Neural crest cell (in vitro differentiated cells): ENCODE measurements around the gene ME1. TPM values are rescaled to one million over a fixed set of nuclear protein-coding genes. Genes with fewer than 3 reads are reported as not detected.

ENCODE experiments used
- DNase-seq: peaks from one replicate; pipeline ENCODE4 v3.0.0; 2021; ENCODE audit warnings: low read depth, mixed read lengths, low spot score
- H3K27ac Mint-ChIP-seq: one replicate; pipeline ENCODE4 v1.8.0; 2021; ENCODE audit warnings: mild to moderate bottlenecking, mixed read lengths; ENCODE audit not compliant: unreplicated experiment
- H3K27me3 Mint-ChIP-seq: 2 replicates; pipeline ENCODE4 v1.8.0; 2021; ENCODE audit warnings: low read depth, mild to moderate bottlenecking, mixed read lengths
- H3K36me3 Mint-ChIP-seq: 2 replicates; pipeline ENCODE4 v1.8.0; 2021; ENCODE audit warnings: low read depth, mild to moderate bottlenecking, mixed read lengths
- H3K4me1 Mint-ChIP-seq: 2 replicates; pipeline ENCODE4 v1.8.0; 2021; ENCODE audit warnings: mixed read lengths
- H3K4me3 Mint-ChIP-seq: one replicate; pipeline ENCODE4 v1.8.0; 2021; ENCODE audit warnings: mild to moderate bottlenecking, mixed read lengths
- H3K9me3 Mint-ChIP-seq: 2 replicates; pipeline ENCODE4 v1.8.0; 2021; ENCODE audit warnings: mixed read lengths
- total RNA-seq: library from RNA; stranded (reverse); gene quantifications from 2 replicates; pipeline ENCODE4 v1.2.1, GENCODE V29; 2021
- TF ChIP-seq, protein P1 (sequence below): fragments of 200-600 bp; sonication (generic); conservative IDR thresholded peaks from 2 replicates; pipeline ENCODE4 v1.5.0; 2021; ENCODE audit warnings: antibody characterized with exemption, mild to moderate bottlenecking

Gene ME1
- total RNA-seq, 1 donor from 2014 or later: 4.4 TPM

DNA sequence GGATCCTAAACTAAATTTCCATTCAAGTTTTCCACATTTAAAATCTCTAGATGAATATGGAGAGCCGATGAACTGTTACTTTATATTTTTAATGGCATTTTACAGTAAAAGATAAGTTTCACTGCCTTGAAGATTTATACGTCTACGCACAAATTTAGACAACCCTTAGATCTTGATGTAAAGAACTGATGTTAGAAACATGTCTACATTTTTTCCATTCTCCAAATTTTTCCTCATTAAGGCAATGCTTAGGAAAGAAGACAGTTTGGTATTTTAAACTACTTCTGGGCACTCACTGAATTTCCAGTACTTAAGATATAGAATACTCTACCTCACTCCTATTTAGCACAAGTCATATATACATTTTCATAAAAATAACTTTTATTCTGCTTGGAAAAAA lies 45.4 kb downstream of the ME1 start:
- Mint-ChIP-seq H3K9me3 (no peaks in the 10 kb centered on the region), H3K36me3 (no peaks in the 10 kb centered on the region), H3K4me3 (no peak overlapping the region), H3K4me1 (no peaks in the 10 kb centered on the region), H3K27ac (no peak overlapping the region), H3K27me3 (no peaks in the 10 kb centered on the region)
- no peak for DNase-seq
- TF ChIP-seq, protein P1, sequence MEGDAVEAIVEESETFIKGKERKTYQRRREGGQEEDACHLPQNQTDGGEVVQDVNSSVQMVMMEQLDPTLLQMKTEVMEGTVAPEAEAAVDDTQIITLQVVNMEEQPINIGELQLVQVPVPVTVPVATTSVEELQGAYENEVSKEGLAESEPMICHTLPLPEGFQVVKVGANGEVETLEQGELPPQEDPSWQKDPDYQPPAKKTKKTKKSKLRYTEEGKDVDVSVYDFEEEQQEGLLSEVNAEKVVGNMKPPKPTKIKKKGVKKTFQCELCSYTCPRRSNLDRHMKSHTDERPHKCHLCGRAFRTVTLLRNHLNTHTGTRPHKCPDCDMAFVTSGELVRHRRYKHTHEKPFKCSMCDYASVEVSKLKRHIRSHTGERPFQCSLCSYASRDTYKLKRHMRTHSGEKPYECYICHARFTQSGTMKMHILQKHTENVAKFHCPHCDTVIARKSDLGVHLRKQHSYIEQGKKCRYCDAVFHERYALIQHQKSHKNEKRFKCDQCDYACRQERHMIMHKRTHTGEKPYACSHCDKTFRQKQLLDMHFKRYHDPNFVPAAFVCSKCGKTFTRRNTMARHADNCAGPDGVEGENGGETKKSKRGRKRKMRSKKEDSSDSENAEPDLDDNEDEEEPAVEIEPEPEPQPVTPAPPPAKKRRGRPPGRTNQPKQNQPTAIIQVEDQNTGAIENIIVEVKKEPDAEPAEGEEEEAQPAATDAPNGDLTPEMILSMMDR: no peak

DNA sequence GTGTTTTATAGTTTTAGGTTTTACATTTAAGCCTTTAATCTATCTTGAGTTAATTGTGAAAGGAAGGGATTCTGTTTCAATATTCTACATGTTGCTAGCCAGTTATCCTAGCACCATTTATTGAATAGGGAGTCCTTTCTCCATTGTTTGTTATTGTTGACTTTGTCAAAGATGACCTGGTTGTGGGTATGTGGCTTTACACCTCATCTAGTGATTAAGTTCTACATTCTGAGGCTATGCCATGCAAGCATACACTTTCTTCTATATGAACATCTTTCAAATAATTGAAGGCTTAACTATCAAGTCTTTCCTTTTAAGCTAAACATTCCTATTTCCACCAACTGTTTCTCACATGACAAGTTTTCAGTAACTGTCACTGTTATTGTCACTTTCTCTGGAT lies 46.1 kb downstream of the ME1 start:
- Mint-ChIP-seq H3K36me3 (no peaks in the 10 kb centered on the region), H3K4me1 (no peaks in the 10 kb centered on the region), H3K9me3 (no peaks in the 10 kb centered on the region), H3K27ac (no peak overlapping the region), H3K4me3 (no peak overlapping the region), H3K27me3 (no peaks in the 10 kb centered on the region)
- DNase-seq: no peak
- TF ChIP-seq, protein P1: no peak

DNA sequence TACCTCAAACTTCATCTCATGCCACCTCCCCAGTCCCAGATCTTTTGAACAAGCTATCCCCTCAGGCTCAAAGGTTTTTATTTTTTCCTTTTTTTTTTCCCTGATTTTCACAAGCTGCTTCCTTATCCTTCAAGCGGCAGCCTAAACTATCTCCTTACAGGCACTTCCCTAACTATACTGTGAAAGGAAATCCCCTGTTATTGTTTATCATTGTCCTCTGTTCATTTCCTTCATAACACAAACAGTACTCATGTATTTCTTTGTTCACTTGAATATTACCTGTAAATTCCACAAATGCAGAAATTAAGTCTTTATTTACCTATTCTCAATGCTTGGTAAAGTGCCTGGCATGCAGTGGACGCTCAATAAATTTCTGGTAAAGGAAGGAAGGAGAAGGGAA lies 48.9 kb downstream of the ME1 start:
- H3K27me3 Mint-ChIP-seq: no peaks in the 10 kb centered on the region
- H3K9me3 Mint-ChIP-seq: no peaks in the 10 kb centered on the region
- no peaks in the 10 kb centered on the region for H3K36me3 Mint-ChIP-seq
- TF ChIP-seq, protein P1: no peak
- H3K4me3 Mint-ChIP-seq: no peak overlapping the region
- no peaks in the 10 kb centered on the region for H3K4me1 Mint-ChIP-seq
- H3K27ac Mint-ChIP-seq: no peak overlapping the region
- no peak for DNase-seq

DNA sequence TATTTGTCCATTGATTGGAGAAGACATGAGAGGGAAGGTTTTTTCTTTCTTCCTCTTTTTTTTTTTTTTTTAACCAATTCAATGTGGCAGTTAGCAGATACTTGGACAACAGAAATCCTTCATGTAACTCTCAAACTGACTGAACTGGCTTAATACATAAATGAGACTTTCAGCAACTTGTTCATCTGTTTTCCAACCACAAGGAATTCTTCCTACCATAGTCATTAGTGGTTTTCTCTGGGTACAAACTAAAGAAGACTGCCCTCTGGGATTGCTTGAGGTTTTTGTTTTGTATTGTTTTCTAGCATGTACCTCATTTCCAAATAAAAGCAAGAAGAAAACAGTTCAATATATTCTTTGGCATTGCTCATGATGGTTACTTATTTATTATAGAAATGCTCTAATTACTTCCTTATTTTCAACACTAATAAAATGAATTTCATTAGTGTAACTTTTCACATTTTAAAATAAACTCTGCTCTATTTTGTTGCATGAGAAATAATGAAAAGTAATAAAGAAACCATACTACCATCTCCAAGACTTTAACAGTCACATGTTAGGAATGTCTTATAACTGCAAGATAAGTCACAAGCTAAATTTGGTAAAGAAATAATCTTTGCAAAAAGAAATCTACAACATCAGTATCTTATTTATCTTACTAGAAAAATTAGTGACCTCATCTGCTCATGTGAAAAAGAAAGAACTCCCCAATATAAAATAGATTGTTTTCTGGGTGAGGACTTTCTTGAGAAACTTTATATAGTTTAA lies 52.0 kb downstream of the ME1 start:
- TF ChIP-seq, protein P1: no peak
- no peak overlapping the region for H3K27ac Mint-ChIP-seq
- no peaks in the 10 kb centered on the region for H3K9me3 Mint-ChIP-seq
- DNase-seq: no peak
- H3K36me3 Mint-ChIP-seq: no peaks in the 10 kb centered on the region
- H3K4me3 Mint-ChIP-seq: no peak overlapping the region
- no peaks in the 10 kb centered on the region for H3K27me3 Mint-ChIP-seq
- H3K4me1 Mint-ChIP-seq: no peaks in the 10 kb centered on the region

DNA sequence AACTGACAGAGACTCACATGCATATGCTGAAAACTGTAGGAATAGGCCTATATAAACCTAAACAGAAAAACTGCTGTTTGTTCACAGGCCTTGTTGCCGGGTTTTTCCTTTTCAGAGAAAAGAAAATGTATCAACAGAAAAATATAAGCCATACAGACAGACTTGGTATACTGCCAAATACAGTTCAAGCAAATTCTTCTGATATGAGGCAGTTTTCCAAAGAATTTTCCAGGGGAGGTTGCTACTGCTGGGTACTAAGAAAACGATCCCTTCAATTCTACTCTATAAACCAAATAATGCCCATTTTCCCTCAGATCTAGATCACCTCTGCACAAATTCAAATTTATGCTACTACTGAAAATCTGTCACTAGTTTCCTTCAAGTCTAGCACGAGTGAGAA lies 59.4 kb downstream of the ME1 start:
- H3K27ac Mint-ChIP-seq: no peak overlapping the region
- peaks cover 3% of the 10 kb centered on the region for H3K9me3 Mint-ChIP-seq
- DNase-seq: no peak
- H3K36me3 Mint-ChIP-seq: no peaks in the 10 kb centered on the region
- H3K4me3 Mint-ChIP-seq: no peak overlapping the region
- TF ChIP-seq, protein P1: no peak
- no peaks in the 10 kb centered on the region for H3K27me3 Mint-ChIP-seq
- no peaks in the 10 kb centered on the region for H3K4me1 Mint-ChIP-seq
